A204.1 (cell line): ENCODE results near the gene GPATCH2.
"Not testable (repeated sequence)": the region's sequence is repeated elsewhere in the genome, so short reads cannot be mapped to it uniquely, and the experiment has no call there.

ENCODE experiments used
- FAIRE-seq: peaks from 2 replicates; lab custom pipeline; 2012; peaks lifted over from hg19 to GRCh38; lab: Jason Lieb, UNC

Gene GPATCH2

GRCh38 chr1:217525773-217526490 is 105.0 kb downstream of the GPATCH2 start:
- FAIRE-seq = no peak

- no peak for FAIRE-seq
Observed at GRCh38 chr1:217524787-217525520, 105.9 kb downstream of the GPATCH2 start.

- FAIRE-seq = not testable (repeated sequence)
Observed at GRCh38 chr1:217523921-217524320, 107.0 kb downstream of the GPATCH2 start.

- FAIRE-seq = peak; percentile 52
Observed at GRCh38 chr1:217522277-217522676, 108.6 kb downstream of the GPATCH2 start.

- FAIRE-seq = no peak
Observed at GRCh38 chr1:217521317-217521716, 109.6 kb downstream of the GPATCH2 start.

GRCh38 chr1:217506878-217507277 is 124.0 kb downstream of the GPATCH2 start:
- FAIRE-seq = no peak

- no peak for FAIRE-seq
Observed at GRCh38 chr1:217498209-217498608, 132.7 kb downstream of the GPATCH2 start.

- no peak for FAIRE-seq
Observed at GRCh38 chr1:217495249-217495648, 135.6 kb downstream of the GPATCH2 start.

GRCh38 chr1:217494767-217495166 is 136.1 kb downstream of the GPATCH2 start:
- no peak for FAIRE-seq

GRCh38 chr1:217493290-217493689 is 137.6 kb downstream of the GPATCH2 start:
- no peak for FAIRE-seq

- no peak for FAIRE-seq
Observed at GRCh38 chr1:217484871-217485270, 146.0 kb downstream of the GPATCH2 start.

- no peak for FAIRE-seq
Observed at GRCh38 chr1:217482356-217483102, 148.4 kb downstream of the GPATCH2 start.

- no peak for FAIRE-seq
Observed at GRCh38 chr1:217478450-217478849, 152.4 kb downstream of the GPATCH2 start.

- FAIRE-seq = no peak
Observed at GRCh38 chr1:217472915-217473314, 158.0 kb downstream of the GPATCH2 start.

- no peak for FAIRE-seq
Observed at GRCh38 chr1:217471403-217471802, 159.5 kb downstream of the GPATCH2 start.

GRCh38 chr1:217469983-217470382 is 160.9 kb downstream of the GPATCH2 start:
- no peak for FAIRE-seq

GRCh38 chr1:217465102-217465501 is 165.8 kb downstream of the GPATCH2 start:
- peak; percentile 82 for FAIRE-seq

GRCh38 chr1:217462666-217463065 is 168.2 kb downstream of the GPATCH2 start:
- FAIRE-seq = no peak

GRCh38 chr1:217462159-217462558 is 168.7 kb downstream of the GPATCH2 start:
- FAIRE-seq = no peak

GRCh38 chr1:217457016-217457415 is 173.9 kb downstream of the GPATCH2 start:
- FAIRE-seq = no peak

- FAIRE-seq = no peak
Observed at GRCh38 chr1:217456261-217456660, 174.6 kb downstream of the GPATCH2 start.

GRCh38 chr1:217453816-217454215 is 177.1 kb downstream of the GPATCH2 start:
- no peak for FAIRE-seq

- FAIRE-seq = no peak
Observed at GRCh38 chr1:217449370-217449769, 181.5 kb downstream of the GPATCH2 start.
